ENCODE measurements around the gene MYL3.

Gene MYL3

DNA sequence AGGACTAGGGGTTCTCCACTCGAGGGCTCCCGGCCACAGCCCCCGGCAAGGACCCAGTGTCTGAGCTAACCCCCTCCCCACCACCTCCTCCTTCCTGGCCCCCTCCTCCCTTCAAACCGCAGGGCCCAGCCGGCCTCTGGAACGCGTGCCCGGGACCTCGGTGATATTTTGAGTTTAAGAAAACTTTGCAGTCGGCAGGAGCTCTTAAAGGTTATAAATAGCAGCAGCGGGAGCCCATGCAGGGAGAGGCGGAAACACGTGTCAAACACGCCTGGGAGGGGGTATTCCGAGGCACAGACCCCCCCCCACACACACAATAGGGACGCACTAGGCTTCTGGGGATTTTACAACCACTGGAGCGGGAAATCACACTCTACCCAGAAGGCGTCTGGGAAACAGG lies 11.2 kb upstream of the MYL3 start:
- H3K36me3 Mint-ChIP-seq (ENCODE audit: low read depth), result no peaks in the 10 kb centered on the region
- H3K9me3 Mint-ChIP-seq, result no peaks in the 10 kb centered on the region
- H3K27me3 Mint-ChIP-seq (ENCODE audit: low read depth), result peaks cover 9% of the 10 kb centered on the region
- peak overlapping the region; percentile 92 to 97 (median 93) for H3K27ac Mint-ChIP-seq
- TF ChIP-seq, protein P1, sequence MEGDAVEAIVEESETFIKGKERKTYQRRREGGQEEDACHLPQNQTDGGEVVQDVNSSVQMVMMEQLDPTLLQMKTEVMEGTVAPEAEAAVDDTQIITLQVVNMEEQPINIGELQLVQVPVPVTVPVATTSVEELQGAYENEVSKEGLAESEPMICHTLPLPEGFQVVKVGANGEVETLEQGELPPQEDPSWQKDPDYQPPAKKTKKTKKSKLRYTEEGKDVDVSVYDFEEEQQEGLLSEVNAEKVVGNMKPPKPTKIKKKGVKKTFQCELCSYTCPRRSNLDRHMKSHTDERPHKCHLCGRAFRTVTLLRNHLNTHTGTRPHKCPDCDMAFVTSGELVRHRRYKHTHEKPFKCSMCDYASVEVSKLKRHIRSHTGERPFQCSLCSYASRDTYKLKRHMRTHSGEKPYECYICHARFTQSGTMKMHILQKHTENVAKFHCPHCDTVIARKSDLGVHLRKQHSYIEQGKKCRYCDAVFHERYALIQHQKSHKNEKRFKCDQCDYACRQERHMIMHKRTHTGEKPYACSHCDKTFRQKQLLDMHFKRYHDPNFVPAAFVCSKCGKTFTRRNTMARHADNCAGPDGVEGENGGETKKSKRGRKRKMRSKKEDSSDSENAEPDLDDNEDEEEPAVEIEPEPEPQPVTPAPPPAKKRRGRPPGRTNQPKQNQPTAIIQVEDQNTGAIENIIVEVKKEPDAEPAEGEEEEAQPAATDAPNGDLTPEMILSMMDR (IDR thresholded peaks at IDR 0.05; ENCODE audit: unreplicated experiment in 3 of 3), result no peak
- peak overlapping the region; percentile 20 to 36 (median 35) for H3K4me3 Mint-ChIP-seq
- H3K4me1 Mint-ChIP-seq, result peaks cover 56% of the 10 kb centered on the region

DNA sequence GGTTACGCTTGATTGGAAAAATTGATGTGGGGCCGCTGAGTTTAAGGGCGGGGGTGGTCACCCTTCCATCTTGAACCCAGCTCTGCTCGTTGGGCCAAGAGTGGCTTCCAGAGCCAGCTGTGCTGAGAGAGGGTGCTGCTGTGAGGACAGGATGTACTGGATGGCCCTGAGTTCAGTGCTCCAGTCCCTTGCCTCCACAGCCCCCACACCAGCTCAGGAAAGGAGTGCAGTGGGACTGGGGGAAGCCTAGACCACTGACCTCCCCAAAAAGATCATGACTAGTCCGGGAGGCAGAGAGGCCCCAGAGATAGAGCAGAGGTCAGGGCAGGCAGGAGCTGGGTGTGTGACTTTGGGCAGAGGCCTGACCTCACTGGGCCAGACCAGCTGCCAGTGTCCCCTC lies 10.3 kb upstream of the MYL3 start:
- TF ChIP-seq, protein P1 (IDR thresholded peaks at IDR 0.05; ENCODE audit: unreplicated experiment in 3 of 3), result no peak
- Mint-ChIP-seq H3K27me3 (ENCODE audit: low read depth) (peaks cover 6% of the 10 kb centered on the region), H3K9me3 (no peaks in the 10 kb centered on the region), H3K27ac (peak overlapping the region; percentile 56 to 92 (median 72)), H3K4me3 (no peak overlapping the region), H3K4me1 (peaks cover 56% of the 10 kb centered on the region), H3K36me3 (ENCODE audit: low read depth) (no peaks in the 10 kb centered on the region)

DNA sequence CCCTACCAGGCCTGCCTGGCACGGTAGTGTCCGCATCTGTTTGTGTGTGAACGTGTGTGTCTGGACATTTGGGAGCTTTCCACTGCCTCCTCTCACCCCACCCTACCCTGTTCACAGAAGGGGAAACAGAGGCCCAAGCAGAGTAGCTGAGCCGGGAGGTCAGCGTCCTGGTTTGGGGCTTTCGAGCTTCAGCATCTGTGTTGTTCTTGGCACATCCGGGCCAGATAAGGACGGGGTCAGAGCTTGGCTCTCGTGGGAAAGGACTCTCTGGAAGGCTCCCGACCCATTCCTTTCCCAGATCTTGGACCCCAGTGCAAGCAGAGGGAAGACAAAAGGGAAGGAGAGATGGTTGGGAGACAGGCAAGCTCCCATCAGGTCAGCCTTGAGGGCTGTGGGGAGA lies 8.0 kb upstream of the MYL3 start:
- TF ChIP-seq, protein P1 (IDR thresholded peaks at IDR 0.05; ENCODE audit: unreplicated experiment in 3 of 3), result no peak
- H3K27ac Mint-ChIP-seq, result peak overlapping the region in 2 of 3 experiments; percentile 6 to 55

DNA sequence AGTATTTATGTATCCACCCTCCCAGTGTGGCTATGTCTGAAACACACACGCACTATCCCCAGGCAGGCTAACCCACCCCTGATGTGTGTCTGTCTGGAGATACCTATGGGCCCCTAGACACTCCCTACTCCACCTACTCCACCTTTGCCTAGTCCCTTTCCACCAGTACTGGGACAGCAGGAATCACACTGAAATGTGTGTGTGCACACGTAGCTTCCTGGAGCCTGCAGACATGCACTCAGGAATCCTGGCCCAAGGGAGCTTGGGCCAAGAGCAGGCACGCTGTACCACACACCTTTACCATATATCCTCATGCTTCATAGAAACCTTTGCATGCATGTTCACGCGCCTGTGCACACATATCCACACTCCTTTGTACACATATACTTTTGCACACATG lies 7.4 kb upstream of the MYL3 start:
- Mint-ChIP-seq H3K27me3 (ENCODE audit: low read depth) (peaks cover 6% of the 10 kb centered on the region), H3K9me3 (no peaks in the 10 kb centered on the region), H3K4me1 (peaks cover 64% of the 10 kb centered on the region), H3K4me3 (no peak overlapping the region), H3K36me3 (ENCODE audit: low read depth) (no peaks in the 10 kb centered on the region), H3K27ac (peak overlapping the region; percentile 6 to 10 (median 6))
- TF ChIP-seq, protein P1 (IDR thresholded peaks at IDR 0.05; ENCODE audit: unreplicated experiment in 3 of 3), result no peak

More for the DNA sequence above, 8.0 kb upstream of the MYL3 start:
- Mint-ChIP-seq H3K36me3 (ENCODE audit: low read depth) (no peaks in the 10 kb centered on the region), H3K4me3 (no peak overlapping the region), H3K4me1 (peaks cover 64% of the 10 kb centered on the region), H3K9me3 (no peaks in the 10 kb centered on the region), H3K27me3 (ENCODE audit: low read depth) (peaks cover 6% of the 10 kb centered on the region)

DNA sequence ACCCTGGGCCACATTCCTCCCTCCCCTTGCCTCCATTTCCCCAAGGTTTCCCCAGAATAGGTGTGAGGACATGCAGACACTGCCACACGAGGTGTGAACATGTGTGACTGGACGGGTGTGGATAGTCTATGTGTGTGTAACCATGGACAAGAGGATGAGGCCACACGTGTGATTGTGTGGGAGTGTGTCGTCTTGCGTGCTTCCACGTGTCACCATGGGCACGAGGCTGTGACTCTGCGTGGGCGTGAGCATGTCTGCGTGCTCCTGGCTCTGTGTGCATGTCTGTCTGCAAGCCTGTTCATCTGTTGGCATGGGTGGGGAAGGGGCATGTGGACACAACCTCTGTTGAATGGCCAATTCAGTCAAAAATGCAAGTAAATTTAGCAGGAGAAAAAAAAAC lies 6.2 kb upstream of the MYL3 start:
- Mint-ChIP-seq H3K27ac (peak overlapping the region in 1 of 3 experiments; percentile 28), H3K4me3 (no peak overlapping the region), H3K36me3 (ENCODE audit: low read depth) (no peaks in the 10 kb centered on the region), H3K4me1 (peaks cover 64% of the 10 kb centered on the region), H3K9me3 (no peaks in the 10 kb centered on the region), H3K27me3 (ENCODE audit: low read depth) (peaks cover 5% of the 10 kb centered on the region)
- TF ChIP-seq, protein P1 (IDR thresholded peaks at IDR 0.05; ENCODE audit: unreplicated experiment in 3 of 3), result no peak

DNA sequence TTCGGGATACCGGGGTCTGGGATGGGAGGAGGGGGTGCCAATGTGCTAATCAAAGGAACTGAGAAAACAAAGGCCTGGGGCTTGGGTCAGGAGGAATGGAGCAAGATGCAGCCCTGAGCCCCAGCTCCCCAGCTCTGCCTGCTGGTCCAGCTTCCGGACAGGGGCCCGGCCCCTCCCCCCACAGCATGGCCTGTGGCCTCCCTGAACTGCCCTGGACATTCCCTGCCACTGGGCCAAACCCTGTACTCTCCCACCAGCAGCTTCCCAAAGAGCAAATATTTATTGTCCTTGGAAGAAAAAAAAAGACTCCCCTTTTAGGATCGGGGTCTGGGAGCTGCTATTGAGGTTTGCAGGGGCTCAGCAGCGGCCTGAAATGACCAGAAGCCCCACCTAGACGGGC lies 5.7 kb upstream of the MYL3 start:
- Mint-ChIP-seq H3K27me3 (ENCODE audit: low read depth) (peaks cover under 1% of the 10 kb centered on the region), H3K4me3 (no peak overlapping the region), H3K27ac (peak overlapping the region; percentile 13 to 43 (median 28)), H3K4me1 (peaks cover 64% of the 10 kb centered on the region), H3K9me3 (no peaks in the 10 kb centered on the region), H3K36me3 (ENCODE audit: low read depth) (no peaks in the 10 kb centered on the region)
- TF ChIP-seq, protein P1 (IDR thresholded peaks at IDR 0.05; ENCODE audit: unreplicated experiment in 3 of 3), result no peak
